ENCODE data around the gene IGFBP7.

DNA sequence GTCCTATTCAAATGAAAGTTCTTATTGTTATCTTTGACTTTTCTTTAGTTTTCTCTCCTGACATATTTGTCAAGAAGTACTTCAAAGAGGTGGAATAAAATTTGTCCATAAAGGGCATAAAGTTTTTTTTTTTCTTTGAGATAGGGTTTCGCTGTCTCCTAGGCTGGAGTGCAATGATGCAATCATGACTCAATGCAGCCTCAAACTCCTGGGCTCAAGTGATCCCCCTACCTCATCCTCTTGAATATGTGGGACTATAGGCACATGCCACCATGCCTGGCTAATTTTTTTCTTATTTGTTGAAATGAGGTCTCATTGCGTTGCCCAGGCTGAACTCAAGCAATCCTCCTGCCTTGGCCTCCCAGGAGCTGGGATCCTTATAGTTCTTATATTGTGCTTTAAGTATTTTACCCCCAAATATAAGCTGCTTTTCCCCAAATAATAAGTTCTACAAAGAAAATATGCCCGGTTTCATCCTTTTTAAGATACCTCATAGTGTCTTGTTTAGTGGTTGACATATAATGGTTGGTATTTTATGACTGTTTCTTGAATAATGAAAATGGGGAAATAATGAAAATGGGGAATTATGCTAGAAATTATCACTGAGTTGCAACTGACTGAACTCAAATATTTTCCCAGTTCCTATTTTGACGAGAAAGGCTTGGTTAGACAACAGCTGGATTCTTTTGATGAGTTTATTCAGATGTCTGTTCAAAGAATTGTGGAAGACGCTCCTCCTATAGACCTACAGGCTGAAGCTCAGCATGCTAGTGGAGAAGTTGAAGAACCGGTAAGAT, 119.9 kb downstream of the IGFBP7 start:
- no peak for TF ChIP-seq POLR2AphosphoS5 (IDR thresholded peaks at IDR 0.05; ENCODE audit: low read depth, low read length)
- TF ChIP-seq SIN3A (IDR thresholded peaks at IDR 0.05; ENCODE audit: borderline replicate concordance, insufficient read depth, low read length): no peak
- TF ChIP-seq, protein P1, sequence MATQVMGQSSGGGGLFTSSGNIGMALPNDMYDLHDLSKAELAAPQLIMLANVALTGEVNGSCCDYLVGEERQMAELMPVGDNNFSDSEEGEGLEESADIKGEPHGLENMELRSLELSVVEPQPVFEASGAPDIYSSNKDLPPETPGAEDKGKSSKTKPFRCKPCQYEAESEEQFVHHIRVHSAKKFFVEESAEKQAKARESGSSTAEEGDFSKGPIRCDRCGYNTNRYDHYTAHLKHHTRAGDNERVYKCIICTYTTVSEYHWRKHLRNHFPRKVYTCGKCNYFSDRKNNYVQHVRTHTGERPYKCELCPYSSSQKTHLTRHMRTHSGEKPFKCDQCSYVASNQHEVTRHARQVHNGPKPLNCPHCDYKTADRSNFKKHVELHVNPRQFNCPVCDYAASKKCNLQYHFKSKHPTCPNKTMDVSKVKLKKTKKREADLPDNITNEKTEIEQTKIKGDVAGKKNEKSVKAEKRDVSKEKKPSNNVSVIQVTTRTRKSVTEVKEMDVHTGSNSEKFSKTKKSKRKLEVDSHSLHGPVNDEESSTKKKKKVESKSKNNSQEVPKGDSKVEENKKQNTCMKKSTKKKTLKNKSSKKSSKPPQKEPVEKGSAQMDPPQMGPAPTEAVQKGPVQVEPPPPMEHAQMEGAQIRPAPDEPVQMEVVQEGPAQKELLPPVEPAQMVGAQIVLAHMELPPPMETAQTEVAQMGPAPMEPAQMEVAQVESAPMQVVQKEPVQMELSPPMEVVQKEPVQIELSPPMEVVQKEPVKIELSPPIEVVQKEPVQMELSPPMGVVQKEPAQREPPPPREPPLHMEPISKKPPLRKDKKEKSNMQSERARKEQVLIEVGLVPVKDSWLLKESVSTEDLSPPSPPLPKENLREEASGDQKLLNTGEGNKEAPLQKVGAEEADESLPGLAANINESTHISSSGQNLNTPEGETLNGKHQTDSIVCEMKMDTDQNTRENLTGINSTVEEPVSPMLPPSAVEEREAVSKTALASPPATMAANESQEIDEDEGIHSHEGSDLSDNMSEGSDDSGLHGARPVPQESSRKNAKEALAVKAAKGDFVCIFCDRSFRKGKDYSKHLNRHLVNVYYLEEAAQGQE (IDR thresholded peaks at IDR 0.05; ENCODE audit: insufficient read depth in 1 of 2, low read depth in 2 of 2, low read length in 2 of 2): no peak
- no peak for TF ChIP-seq FOXP2 (optimal IDR thresholded peaks at IDR 0.05; ENCODE audit: borderline replicate concordance, extremely low read depth, extremely low read length, insufficient read depth)
